C4-2B (cell line): ENCODE measurements around the gene ANTKMT.

Experiments
- ZFX ChIP-seq: fragments of 450-650 bp; IDR thresholded peaks from 2 replicates; pipeline ENCODE4 v1.6.1; 2017
- TF ChIP-seq, protein P1 (sequence below): fragments of 450-650 bp; conservative IDR thresholded peaks from 2 replicates; pipeline ENCODE4 v1.5.1; 2017; ENCODE audit warnings: mild to moderate bottlenecking

DNA sequence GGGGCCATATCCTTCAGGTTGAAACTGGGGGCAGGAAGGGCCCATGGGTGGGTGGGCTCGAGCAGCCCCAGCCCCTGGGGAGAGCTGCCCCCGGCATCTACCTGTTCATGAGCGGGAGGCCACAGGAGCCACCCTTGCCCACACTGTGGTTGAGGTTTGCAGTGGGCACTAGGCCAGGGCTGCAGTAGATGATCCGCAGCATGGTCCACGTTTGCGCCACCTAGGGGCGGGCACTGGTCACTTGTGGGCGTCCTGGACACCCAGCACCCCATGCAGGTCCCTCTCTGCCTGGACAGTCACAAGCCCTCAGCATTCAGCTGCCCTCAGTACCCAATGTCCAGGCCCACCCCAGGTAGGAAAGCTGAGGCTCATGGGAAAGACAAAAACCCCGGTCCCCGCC lies 35.0 kb upstream of the ANTKMT start:
- TF ChIP-seq, protein P1, sequence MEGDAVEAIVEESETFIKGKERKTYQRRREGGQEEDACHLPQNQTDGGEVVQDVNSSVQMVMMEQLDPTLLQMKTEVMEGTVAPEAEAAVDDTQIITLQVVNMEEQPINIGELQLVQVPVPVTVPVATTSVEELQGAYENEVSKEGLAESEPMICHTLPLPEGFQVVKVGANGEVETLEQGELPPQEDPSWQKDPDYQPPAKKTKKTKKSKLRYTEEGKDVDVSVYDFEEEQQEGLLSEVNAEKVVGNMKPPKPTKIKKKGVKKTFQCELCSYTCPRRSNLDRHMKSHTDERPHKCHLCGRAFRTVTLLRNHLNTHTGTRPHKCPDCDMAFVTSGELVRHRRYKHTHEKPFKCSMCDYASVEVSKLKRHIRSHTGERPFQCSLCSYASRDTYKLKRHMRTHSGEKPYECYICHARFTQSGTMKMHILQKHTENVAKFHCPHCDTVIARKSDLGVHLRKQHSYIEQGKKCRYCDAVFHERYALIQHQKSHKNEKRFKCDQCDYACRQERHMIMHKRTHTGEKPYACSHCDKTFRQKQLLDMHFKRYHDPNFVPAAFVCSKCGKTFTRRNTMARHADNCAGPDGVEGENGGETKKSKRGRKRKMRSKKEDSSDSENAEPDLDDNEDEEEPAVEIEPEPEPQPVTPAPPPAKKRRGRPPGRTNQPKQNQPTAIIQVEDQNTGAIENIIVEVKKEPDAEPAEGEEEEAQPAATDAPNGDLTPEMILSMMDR = peak; percentile 78
- TF ChIP-seq ZFX = no peak
